GM21367 (cell line): ENCODE results near the gene PCAT7.
"Not testable (repeated sequence)": the region's sequence is repeated elsewhere in the genome, so short reads cannot be mapped to it uniquely, and the experiment has no call there.

Experiments used
- ATAC-seq: cut with Tn5 transposase; IDR thresholded peaks from one replicate; pipeline ENCODE4 v1.9.1; 2021; ENCODE audit not compliant: unreplicated experiment

Gene PCAT7

DNA sequence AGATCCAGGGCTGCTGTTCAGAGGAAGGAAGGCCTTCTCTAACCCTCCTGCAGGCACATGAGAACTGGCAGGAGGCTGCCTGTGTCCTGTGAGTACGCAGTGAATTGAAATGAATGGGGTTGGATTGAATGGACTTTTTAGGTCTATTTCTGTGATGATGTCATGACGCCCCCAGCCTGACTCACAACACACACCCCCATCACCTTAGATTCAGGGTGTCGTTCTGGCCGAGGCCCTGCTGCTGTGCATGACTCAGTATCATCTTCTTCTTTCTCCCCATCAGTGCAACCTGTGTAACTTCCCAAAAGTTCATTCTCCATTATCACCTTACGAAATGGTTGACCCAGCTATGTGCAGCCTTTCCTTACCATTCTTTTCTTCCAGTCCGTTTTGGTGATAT, 5.4 kb downstream of the PCAT7 start:
- ATAC-seq: no peak

DNA sequence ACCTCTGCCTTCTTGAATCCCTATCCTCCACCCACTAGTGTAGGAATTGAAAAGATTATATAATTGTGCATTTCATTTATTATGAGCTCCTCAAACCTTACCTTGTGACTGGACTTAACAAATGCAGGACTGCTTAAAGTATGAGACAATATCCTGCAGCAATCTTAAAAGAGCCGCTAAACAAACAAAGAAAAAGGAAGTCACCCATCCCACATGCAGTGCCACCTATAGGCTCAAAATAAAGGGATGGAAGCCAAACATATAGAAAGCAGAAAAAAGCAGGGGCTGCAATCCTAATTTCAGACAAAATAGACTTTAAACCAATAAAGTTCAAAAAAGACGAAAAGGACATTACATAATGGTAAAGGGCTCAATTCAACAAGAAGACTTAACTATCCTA, 8.7 kb downstream of the PCAT7 start:
- ATAC-seq: no peak

DNA sequence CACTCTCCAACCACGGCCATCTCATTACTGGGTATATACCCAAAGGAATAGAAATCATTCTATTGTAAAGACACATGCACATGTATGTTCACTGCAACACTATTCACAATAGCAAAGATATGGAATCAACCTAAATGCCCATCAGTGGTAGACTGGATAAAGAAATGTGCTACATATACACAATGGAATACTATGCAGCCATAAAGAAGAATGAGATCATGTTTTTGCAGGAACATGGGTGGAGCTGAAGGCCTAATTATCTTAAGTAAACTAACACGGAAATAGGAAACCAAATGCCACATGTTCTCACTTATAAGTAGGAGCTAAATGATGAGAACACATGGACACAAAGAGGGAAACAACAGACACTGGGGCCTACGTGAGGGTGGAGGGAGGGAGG, 9.4 kb downstream of the PCAT7 start:
- not testable (repeated sequence) for ATAC-seq

DNA sequence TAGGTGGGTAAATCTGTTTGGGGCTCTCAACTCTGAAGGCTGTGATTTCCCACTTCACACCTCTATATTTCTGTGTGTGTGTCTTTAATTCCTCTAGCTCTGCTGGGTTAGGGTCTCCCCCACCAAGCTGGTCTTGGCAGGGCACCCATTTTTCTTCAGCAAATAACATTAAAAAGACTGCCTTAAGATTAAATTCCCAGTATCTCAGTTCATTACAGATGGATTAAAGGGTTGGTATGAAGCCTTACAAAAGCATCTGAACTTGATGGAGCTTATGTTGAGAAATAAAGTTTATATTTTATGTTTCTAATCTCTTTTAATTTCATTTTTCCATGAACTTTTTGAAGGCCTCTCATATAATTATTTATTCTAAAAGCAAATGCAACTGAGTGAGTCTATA, 11.7 kb downstream of the PCAT7 start:
- no peak for ATAC-seq

DNA sequence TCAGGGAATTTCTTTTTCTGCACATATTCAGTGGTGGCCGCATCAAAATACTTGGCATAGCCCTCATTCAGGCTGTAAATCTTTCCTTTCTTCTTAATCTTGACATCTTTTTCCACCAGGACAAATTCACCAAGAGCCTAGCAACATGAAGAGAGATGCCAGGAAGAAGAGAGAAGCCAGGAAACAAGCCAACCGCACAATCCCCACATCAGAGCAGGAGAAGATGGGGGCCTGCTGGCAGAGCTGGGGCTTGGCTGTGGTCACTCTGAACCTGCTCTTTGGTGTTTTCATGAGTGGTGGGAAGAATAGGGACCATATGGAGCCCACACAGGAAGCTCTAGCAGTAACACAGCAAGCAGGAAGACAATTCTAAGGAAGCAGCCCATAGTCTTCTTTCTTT, 12.4 kb downstream of the PCAT7 start:
- ATAC-seq: no peak

DNA sequence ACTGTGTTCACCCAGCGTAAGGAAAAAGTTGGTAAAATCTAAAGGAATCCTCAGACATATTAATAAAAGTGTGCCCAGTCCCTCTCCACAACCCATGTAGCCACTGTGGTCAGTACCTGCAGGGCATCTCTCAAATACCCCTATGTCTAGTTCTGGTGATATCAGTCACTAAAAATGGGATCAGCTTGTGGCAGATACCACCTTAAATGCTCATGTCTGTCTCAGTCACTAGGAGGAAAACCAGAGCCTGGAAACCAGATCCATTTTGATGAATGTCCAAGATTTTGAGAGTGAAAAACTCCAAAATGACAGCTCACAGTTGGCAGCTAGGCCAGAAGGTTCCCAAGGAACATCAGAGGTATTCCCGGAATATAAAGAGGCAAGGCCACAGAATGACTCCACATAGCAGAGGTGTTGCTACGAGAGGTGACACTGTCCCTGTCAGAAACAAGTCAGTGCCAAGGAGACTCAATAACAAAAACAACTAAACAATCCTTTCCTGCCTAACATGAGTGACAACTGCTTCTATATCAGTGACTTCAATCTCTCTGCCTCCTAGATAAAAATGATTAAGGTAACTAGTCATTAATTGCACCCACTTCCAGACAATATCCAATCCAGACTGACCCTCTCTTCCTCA, 13.5 kb downstream of the PCAT7 start:
- no peak for ATAC-seq

DNA sequence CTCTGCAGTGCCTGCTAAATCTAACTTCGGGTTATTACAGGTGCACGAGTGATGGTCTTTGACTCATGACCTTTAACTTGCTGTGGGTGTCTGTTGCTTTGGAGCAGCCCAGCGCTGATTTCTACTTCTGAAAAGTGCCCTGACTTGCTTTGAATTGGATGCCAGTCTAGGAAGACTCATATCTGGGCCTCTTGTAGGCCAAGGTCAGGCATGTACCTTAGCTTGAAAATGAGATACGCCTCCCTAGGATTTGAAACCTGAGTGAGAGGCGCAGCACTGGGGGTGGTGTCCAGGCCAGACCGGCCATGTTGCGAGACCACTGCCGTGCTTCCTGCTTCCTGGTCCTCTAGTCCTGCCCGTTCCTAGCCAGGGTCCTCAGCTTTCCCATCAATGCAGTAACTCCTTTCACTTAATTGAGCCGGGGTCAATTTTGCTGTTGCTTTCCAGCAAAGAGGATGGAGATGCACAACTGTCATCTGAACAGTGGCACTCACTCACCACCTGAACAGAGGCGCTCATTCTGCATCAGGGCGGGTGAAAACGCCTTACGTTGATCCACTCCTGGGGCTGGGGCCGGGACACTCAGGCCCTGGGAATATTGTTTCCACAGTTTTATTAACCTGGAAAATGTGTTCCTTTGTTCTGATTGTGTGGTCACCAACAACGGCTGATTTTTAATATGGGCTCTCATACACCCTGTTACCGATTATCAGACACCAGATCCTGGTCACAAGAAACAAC, 14.3 kb downstream of the PCAT7 start:
- ATAC-seq: no peak

DNA sequence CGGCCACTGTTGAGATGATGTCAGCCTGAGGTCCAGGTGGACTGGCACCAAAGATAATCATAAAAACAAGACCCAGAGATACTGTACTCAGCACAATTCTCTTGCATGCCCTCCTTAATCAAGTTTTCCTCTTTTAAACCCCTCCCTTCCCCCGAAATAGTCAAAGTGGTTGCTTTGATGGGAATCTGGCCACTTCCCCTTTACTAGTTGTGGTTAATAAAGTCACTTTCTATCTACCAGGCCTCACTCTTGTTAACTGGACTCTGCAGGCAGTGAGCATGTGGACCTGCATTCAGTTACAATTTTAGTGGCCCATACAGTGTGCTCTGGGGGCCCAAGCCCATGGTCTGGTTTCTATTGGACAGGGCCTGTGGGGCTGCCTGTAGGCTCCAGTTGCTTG, 21.2 kb downstream of the PCAT7 start:
- no peak for ATAC-seq

DNA sequence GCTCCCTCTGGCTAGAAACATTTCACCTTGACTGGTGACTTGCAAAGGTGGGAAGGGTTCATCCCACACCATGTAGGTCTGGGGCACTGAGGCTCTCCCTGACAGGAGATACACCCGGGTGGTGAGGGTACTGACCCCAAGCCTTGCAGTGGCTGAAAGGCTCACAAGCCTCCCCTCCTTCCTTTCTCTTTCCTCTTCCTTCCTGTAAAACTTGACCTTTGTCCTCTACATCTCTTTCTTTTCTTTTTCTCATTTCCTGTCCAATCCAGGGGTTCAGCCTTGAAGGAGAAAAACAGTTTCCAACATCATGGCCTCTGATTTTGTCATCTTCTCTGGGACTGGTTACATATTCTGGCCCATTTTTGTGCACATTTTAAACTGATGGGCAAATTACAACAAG, 22.2 kb downstream of the PCAT7 start:
- no peak for ATAC-seq

DNA sequence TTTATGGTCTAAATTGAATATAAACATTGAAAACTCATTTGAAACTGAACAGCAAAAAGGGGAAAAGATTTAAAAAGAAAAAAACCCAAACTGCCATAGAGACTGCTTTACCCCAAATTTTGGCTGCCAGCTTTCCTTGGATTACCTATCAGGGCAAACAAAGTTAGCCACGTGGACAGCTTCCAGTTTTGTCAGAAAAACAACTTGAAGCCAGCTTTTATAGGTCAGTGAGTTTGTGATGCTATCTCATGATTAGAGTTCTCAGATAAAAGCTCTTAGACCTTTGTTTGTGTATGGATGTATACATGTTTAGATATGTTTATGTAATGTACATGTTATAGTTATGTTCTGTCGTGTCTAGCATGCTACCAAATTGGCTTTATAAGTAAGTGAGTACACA, 22.7 kb downstream of the PCAT7 start:
- no peak for ATAC-seq

DNA sequence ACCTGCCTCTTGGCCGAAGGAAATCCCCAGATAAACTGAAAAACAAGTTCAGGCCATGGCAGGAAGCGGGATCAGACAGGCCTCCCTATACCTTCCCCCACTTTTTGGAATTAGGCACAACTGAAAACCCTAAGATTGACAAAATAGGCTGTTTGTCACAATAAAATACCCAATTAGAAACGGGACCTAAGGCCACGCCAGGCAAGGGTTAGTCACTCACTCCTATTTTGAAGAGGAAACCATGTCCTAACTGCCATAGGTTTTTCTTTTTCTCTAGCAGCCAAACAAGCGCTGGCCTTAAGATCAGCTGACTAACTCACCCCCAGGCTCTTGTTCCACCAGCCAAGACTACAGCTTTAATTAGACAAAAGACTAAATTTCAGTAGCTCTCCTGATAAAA, 26.8 kb downstream of the PCAT7 start:
- ATAC-seq: no peak

DNA sequence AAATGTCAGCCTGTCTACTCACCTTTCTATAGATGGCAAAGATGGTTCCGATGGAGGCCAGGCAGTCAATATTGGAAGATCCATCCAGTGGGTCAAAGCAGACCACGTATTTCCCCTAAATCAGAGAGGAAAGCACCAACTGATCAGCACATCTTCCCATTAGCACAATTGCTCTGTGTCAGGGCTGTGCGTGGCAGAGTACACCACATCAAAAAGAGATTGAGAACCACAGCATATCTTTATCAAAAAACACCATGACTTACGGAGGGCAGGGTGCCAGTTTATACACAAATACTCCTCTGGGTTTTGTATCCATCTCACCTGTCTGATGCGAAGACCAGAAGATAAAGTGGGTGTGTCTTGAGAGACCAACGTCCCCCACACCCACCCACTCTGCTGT, 29.7 kb downstream of the PCAT7 start:
- ATAC-seq: no peak

DNA sequence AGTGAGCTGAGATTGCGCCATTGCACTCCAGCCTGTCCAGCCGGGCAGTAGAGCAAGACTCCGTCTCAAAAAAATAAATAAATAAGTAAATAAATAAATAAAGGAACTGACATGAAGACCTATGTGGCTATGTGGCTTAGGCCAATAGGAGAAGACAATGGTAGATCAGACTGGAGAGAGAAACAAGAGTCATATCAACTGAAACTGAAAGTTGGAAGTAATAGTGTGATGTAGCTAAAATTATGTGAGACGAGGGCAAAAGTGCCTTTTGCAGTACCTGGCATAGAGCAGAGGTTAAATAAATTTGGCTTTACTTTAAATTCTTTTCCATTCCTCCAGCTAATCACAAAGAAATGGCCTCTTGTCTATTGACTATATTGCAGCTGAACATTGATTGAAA, 31.4 kb downstream of the PCAT7 start:
- ATAC-seq: no peak

DNA sequence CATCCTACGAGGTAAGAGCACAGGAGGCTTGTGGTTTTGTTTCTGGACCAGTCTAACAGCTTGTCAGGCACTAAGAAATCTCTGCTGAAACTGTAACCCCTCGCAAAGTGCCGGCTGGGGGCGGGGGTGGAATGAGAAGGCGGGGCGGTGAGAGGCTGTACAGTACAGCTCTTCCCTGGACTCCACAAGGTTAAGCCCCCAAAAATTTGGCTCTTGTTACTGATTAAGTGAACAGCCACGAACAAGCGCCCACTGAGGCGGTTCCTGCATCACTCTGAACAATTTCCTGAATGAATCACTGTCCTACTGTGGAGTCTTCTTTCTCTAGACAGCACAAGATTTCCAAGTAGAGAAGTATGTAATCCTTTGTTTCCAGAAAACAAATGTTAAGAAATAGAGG, 31.9 kb downstream of the PCAT7 start:
- no peak for ATAC-seq

DNA sequence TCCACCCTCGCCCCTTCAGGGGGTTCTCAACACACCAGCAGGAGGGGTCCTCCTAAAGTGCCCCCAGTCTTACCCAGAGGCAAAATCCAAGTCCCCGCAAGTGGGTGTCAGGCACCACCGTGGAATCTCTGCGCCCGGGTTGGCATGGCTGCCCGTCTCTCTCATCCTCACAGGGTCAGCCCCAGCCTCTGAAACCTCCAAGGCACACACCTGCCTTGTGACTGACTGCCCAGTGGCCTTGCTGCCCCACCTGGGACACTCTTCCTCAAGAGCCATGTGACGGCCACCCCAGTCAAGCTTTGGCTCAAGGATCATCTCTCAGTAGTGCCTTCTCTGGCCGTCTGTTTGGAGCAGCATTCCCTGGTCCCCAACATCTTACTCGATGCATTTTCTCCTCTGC, 33.8 kb downstream of the PCAT7 start:
- no peak for ATAC-seq

DNA sequence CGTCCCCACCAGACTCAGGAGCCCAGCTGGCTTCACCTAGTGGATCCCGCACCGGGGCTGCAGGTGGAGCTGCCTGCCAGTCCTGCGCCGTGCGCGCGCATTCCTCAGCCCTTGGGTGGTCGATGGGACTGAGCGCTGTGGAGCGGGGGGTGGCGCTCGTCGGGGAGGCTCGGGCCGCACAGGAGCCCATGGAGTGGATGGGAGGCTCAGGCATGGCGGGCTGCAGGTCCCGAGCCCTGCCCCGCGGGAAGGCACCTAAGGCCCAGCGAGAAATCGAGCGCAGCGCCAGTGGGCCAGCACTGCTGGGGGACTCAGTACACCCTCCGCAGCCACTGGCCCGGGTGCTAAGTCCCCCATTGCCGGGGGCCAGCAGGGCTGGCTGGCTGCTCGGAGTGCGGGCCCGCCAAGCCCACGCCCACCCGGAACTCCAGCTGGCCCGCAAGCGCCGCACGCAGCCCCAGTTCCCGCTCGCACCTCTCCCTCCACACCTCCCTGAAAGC, 36.2 kb downstream of the PCAT7 start:
- not testable (repeated sequence) for ATAC-seq

DNA sequence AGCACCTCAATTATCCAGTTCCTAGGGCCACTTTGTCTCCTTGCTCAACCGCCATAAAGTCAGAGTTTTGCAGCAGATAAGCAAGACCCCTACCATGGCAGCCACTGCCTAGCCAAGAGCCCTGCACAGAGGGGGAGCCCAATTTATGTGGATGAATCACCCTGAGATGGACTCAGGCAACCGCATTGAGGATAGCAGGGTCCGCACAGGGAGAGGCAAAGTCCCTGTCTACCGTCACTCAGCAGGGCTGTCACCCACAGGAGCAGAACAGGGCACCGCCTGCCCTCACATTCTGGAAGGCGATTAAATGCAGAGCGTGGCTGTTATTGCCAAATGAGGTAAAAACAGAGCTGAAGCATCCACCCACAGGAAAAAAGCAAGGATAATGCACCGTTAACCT, 37.0 kb downstream of the PCAT7 start:
- no peak for ATAC-seq

DNA sequence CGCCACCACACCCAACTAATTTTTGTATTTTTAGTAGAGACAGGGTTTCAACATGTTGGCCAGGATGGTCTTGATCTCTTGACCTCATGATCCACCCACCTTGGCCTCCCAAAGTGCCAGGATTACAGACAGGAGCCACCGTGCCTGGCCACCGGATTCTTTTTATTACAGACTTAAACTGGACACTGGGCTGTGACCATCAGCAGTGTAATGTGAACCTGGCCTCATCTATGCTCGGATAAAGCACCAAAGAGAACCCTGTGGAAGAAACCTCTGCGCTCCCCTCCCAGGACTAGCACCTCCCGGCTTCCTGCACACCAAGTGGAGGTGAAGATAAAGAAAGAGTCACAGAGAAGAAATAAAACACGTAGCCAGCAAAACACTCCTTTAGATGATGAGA, 37.8 kb downstream of the PCAT7 start:
- ATAC-seq: not testable (repeated sequence)

DNA sequence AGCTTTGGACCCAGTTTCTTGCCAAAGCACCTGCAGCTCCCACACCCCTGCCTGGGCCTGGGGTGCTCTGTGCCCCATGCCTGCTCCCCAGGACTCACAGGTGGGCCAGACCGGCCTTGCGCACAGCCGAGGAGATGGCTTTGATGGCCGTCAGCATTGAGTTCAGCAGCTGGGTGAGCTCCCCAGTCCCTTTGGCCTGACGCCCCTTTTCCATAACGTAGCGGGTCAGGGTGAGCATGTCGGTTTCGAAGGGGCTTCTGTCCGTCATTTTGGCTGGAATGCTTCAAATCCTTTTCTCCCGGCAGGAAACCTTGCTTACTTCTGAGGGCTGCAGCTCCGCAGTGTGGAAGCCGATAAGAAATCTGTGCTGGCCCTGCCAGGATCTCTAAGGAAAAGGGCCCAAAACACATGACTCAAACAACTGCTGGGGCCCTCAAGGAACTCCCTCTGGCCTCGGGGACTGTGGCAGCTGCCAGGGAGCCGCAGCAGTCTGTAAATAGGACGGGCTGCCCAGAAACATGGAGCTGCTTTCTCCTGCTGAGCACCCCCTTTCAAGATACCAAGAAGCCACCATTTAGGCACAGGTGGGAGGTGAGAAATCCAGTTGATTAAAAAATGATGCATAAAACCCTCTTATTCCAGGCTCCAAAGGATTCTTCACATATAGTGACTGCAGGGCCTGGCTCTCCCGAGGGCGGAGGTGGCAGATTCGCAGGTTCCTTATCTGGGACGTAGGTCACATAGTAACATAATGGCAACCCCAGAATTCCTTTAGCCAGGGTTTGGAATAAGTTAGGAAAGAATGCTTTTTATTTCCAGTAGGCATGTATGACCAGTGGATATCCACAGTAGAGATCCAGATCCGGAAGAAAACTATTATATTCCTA, 38.8 kb downstream of the PCAT7 start, which contains the start of gene FBP2:
TSS of gene FBP2 (minus strand) at position 366 of the 887 bp plus-strand sequence. CDS start at position 268, 98 bp downstream.
- no peak for ATAC-seq

DNA sequence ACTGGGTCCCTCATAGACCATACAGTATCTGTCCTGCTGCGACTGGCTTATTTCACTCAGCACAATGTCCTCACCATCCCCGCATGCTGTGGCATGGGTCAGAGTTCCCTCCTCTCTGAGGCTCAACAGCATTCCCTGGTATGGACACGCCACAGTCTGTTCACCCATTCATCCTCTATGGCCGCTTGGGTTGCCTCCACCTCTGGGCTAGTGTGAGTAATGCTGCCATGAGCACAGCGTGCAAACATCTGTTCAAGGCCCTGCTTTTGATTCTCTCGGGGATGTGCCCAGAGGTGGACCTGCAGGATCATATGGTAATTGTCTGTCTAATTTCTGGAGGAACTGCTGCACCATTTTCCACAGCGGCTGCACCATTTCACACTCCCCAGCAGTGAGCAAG, 44.2 kb downstream of the PCAT7 start:
- ATAC-seq: no peak

DNA sequence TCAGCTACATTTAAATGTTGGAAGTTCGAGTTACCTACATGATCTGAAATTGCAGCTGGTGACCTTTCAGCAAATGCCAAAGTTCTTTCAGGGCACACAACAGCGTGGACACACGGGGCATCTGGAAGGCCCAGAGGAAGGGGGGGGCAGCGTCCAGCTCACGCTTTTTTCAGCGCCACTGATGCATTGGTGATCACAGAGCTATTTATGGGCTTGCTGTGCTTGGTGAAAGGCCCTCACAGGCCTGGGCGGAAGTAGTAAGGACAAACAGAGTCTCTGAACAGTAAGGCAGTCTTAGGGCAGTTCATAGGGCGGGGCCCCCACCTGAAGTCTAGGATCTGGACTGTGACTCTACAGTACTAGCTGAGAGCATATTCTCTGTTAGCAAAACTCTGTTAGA, 45.4 kb downstream of the PCAT7 start:
- ATAC-seq: no peak

DNA sequence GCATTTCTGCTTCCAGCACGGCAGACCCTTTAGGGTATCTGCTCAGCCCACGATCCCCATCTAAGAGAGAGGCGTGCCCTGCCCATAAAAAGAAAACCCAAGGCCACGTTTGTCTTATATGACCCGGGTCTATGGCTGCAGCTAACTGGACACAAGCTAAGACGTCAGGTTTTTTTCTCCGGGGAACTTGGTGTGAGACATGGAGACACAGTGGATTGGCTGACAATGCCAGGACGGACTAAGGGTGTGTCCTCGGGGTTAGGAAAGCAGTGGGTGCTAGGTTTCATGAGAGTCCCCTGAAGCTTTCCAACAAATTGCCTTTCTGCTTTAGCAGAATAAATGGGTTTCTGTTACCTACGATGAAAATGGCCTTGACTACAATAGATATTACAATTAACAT, 45.8 kb downstream of the PCAT7 start:
- ATAC-seq: no peak
